Measurements from ENCODE around the gene SFRP2.

Gene SFRP2, protein sequence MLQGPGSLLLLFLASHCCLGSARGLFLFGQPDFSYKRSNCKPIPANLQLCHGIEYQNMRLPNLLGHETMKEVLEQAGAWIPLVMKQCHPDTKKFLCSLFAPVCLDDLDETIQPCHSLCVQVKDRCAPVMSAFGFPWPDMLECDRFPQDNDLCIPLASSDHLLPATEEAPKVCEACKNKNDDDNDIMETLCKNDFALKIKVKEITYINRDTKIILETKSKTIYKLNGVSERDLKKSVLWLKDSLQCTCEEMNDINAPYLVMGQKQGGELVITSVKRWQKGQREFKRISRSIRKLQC

DNA sequence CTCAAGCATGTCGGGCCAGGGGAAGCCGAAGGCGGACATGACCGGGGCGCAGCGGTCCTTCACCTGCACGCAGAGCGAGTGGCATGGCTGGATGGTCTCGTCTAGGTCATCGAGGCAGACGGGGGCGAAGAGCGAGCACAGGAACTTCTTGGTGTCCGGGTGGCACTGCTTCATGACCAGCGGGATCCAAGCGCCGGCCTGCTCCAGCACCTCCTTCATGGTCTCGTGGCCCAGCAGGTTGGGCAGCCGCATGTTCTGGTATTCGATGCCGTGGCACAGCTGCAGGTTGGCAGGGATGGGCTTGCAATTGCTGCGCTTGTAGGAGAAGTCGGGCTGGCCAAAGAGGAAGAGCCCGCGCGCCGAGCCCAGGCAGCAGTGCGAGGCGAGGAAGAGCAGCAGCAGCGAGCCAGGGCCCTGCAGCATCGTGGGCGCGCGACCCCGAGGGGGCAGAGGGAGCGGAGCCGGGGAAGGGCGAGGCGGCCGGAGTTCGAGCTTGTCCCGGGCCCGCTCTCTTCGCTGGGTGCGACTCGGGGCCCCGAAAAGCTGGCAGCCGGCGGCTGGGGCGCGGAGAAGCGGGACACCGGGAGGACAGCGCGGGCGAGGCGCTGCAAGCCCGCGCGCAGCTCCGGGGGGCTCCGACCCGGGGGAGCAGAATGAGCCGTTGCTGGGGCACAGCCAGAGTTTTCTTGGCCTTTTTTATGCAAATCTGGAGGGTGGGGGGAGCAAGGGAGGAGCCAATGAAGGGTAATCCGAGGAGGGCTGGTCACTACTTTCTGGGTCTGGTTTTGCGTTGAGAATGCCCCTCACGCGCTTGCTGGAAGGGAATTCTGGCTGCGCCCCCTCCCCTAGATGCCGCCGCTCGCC is at the start of gene SFRP2:
Gene SFRP2, minus strand, starts transcription at position 671 of the 864 bp plus-strand sequence. Its CDS starts 248 bp downstream, at position 423.
- peak in 3 of 58 donors; percentile 1 to 31 (median 17) for DNase-seq

GRCh38 chr4:153838564-153838963 is 49.7 kb upstream of the SFRP2 start:
- DNase-seq, result no peak

GRCh38 chr4:153834901-153835300 is 46.0 kb upstream of the SFRP2 start:
- no peak for DNase-seq

DNA sequence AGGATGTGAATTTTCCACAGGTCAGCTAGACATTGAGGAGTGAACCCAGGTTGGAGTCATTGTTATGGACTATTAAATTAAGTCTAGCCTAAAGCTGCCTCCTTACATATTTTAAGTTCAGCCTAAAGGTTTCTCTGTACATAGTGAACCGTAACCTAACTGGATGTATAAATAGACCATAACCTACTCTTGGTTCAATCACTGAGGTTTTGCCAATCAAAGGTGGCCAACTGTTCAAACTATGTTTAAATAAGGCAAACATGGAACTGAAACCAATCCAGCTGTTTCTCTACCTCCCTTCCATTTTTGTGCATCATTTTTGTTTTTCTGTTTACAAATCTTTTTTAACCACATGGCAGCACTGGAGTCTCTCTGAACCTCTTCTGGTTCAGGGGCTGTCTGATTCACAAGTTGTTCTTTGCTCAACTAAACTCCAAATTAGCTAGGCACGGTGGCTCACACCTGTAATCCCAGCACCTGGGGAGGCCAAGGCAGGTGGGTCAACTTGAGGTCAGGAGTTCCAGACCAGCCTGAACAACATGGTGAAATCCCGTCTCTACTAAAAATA is 43.9 kb upstream of the SFRP2 start:
- DNase-seq, result no peak

DNA sequence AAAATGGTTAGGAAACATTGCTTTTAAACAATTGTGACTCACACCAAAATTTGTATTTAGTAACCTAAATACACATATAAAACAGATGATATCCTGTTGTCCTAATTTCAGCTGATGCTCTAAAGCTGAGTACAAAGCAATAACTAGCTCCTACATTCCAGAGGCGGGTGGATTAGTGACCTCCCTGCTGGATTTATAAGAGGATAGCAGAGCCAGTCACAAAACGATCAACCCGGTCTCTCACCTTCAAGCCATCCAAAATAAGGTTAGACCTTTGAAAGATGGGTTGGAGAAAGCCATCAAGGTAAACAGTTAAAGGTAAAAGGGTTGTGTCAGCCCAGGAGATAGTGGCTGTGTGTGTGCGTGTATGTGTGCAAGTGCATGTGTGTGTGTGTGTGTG is 43.2 kb upstream of the SFRP2 start:
- DNase-seq, result no peak

DNA sequence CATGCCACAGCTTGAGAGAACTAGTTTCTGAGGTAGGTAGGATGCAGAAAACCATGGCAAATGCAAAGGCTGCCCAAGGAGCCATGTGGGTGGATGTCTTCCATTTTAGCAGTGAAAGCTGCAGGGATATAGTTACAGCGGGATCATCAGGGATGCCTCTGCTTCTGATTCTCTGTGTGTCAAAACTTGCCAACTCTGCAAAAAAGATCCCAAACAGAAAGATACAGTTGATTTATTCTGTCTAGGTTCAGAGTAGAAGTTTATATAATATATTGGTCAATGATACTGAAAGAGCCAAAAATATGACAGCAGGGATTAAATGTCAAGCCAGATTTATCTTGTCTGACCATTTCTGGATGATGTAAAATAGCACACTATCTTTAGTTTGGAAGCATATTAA is 42.4 kb upstream of the SFRP2 start:
- no peak for DNase-seq

DNA sequence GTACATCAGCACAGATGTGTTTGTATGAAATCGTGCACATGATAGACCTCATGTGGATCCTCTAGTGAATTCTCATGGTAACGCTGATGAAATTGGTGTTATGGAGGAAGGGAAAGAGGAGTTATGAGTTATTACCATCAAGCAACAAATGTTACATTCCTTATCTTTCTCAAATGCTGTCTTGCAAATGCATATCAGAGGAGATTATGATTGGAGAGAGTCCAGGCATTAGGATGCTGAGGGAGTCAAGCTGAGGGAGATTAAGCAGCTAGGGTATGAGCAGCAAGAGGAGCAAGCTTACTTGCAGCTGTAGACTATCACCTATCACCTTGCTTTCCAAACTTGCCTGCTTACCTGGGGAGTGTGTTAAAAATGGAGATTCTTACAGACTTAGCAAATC is 36.8 kb upstream of the SFRP2 start:
- no peak for DNase-seq

- DNase-seq, result no peak
Observed at GRCh38 chr4:153825126-153825525, 36.2 kb upstream of the SFRP2 start.

- no peak for DNase-seq
Observed at GRCh38 chr4:153824501-153824900, 35.6 kb upstream of the SFRP2 start.

DNA sequence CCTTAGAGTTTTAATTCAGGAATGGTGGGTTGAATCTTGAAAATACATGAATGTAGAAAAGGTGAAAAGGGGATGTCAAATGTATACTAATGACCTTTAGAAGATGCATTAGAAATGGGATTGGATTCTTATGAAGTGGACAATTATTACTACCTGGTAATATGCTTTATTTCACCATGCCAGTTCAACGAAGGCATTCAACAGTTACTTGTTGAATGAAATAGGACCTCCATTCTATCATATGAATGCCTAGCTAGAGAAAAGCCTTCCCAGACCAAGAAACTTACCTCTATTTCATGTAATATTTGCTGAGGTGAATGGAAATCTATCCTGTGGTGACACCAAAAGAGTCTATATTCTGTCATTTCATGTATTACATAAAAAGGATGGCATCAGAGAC is 34.6 kb upstream of the SFRP2 start:
- DNase-seq, result no peak

DNA sequence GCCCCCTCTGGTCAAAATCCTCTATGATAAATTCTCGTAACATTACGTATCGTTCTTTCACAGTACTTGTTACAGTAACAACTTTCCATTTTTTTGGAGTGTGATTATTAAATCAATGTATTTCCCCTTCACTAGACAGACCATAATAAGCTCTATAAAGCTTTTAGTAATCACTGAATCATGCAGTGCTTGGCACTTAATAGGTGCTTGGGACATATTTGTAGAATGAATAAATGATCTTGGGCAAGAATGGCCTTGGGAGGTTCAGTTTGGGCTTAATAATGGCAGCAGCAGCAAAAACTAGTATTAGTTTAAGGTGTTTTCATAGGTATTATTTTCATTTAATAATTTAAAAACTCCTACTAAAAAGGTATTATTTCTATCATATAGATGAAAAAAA is 33.4 kb upstream of the SFRP2 start:
- DNase-seq, result no peak

DNA sequence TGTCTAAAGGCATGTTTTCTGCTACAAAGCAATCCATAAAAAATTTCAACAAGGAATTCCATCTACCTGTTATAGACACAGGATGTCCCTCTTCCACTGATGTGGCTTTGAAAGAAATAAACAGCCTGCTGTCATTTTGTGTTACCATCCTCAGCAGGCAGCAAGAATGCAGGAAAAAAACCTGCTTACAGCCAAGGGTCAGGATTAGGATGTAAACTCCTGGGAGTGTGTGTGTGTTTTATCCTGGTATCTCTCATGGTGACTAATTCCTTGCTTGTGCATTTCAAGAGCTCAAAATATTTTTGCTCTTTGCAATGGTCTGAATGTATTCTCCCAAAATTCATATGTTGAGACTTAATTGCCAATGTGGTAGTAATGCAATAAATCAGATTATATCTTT is 28.6 kb upstream of the SFRP2 start:
- DNase-seq, result no peak

DNA sequence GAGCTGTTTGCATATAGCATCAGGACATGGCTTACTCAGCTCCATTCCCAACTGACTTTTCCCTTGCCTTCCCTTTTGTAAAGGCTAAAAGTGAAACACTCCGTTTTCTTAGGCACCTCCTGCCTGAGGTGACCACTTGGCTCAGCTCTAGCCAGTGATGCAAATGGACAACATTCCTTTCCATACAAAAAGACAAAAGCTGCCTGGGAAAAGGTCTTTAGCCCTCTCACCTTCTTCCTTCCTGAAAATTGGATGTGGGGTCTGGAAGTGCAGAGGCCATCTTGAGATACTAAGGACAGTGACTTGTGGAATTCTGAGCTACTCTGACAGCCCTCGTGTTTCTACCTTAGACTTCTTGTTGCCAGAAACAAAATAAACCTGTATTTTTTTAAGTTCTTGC is 27.7 kb upstream of the SFRP2 start:
- DNase-seq, result no peak

GRCh38 chr4:153814789-153815188 is 25.9 kb upstream of the SFRP2 start:
- no peak for DNase-seq

DNA sequence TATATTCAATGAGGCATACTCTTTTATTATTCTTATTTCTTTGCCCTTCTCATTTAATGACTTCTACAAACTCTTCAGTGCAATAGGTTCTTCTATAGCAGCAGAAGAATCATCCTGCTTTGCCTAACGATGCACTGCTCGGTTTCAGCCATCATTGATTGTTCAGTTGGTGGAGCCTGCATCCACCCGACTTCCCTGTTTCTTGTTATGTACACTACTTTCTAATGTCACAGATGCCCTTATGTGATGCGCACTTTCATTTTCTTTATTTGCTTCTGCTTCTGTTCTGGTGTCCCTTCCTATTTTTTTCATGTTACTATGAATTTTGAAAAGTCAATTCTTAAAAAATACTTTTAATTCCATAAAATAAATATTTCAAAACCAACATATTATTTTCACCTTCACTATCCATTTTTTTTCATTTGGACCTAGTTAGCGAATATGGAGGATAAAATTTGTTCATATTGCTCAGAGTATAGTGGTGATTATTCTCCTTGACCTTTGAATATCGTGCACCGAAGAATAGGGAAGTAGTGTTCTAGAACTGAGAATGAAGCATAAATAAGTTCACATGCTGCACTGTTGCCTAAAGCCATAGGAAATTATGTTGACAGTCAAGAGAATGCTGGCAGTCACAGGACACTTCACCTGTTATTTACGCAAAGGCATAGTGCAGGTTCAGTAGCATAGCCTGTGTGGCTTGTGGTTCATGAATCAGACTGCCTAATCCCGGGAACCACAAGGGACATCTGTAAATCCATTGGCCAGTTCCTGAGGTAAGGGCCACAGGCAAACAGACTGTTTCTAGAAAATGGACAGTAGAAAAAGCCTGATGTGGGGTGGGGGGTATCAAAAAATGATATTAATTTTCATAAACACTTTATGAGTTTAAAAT is 21.3 kb upstream of the SFRP2 start:
- no peak for DNase-seq

DNA sequence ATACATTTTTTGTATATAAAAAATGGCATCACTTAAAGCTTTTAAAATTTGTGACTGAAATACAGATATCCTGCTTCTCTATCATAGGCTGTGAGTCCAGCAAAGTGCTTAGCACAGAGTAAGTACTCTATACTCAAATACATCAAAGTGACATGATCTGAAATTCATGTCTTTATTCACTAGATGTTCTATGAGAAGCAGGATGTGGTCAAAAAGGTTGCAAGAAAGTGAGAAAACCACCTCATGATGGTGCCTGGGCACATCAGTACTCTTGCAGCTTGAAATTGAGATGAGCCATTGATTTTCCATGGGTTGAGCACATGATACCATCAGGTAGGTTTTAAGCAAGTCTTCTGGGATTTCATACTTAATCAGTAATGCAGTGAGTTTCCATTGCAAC is 20.4 kb upstream of the SFRP2 start:
- no peak for DNase-seq

DNA sequence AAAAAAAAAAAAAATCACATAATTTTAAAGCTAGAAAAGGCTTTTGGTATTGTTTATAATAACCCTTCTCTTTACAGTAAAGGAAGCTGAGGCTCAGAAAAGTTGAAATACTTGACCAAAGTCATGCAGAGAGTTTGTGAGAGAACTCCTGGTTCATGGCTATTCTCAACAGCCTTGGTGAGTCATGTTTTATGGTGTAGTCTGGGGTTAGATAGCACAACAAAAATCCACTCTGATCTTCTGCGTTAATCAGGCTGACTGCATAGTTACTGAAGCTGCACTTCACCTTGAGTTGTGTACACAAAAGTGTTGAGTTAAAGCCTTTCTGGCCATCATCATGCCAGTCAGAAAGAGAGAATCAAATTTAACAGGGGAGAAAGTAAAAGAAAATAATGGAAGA is 19.3 kb upstream of the SFRP2 start:
- no peak for DNase-seq

- no peak for DNase-seq
Observed at GRCh38 chr4:153806073-153806472, 17.2 kb upstream of the SFRP2 start.

DNA sequence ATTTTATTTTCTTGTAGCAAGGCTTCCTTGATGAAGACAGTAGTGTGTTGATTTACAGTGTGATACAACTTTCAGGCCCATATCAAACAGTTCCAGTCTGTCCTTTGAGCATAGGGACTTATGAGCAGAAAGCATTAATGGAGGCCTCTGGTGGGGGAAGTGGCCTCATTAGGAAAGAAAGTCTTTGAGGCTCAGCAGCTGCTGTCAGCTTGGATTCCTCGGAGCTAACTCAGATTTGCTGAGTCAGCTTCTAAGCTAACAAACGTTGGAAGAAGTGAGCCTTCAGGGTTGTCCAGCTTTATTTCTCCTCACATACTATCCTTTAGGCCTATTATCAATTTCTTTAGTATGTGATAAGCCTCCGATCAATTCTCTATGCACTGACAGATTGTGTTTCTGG is 15.8 kb upstream of the SFRP2 start:
- no peak for DNase-seq

DNA sequence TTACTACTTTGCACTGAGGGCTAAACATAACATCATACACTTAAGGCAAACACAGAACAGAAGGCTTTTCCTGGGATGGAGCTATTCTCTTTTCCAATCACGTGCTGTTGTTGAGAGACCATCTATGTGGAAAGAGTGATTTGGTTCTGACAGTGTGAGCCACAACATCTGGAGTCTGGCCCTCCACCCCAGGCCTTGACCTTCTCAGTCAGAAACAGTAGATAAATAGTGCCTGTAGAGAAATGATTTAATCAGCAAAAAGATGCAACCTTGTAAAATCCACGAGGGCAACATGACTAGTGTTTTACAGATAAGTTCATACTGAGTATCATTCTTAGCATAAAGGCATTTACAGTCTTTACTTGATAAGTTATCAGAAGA is 10.8 kb upstream of the SFRP2 start:
- DNase-seq, result no peak

DNA sequence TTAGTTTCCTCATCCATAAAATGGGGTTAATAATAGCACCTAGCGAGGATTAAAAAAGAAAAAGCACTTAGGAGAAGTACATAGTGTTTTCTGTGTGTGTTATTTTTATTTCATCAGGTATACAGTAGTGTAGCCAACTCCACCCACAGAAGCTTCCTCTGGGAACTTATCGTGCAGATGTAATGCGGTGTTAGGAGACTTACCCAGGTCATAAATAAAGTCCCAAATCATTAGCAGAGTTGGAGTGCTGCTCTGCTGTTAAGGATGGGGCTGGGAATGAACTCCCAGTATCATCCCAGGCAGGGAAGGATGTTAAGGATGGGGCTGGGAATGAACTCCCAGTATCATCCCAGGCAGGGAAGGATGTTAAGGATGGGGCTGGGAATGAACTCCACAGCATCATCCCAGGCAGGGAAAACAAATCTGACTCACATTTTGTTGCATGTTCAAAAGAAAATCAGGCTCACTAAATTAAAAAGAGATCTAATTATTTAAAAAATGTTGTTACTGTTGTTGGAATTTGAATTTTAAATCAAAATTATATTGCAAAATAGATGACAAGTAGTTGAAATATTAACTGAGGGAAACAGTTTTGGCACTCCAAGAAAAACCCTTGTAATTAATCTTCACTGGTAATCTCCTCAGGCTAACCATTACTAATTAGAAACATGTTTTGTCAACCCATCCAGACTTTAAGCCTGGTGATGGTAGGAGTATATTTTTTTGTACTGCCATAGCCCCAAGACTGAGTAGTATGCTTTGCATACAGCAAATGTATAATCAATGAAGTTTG is 10.2 kb upstream of the SFRP2 start:
- DNase-seq, result no peak
